ENCODE measurements around the gene ME2.

- TF ChIP-seq CTCF (IDR thresholded peaks at IDR 0.05) (no peak), ZFX (IDR thresholded peaks at IDR 0.05; ENCODE audit: borderline replicate concordance) (no peak)
These were observed 90.5 kb downstream of the ME2 start for GRCh38 chr18:50969448-50969847.
